ENCODE measurements around the gene PLCB1. TPM values are rescaled to one million over a fixed set of nuclear protein-coding genes. Genes with fewer than 3 reads are reported as not detected.

Gene PLCB1
- total RNA-seq, 1 donor: 20.7 TPM

GRCh38 chr20:8234580-8234979 lies 102.5 kb downstream of the PLCB1 start:
- DNase-seq (ENCODE audit: low read depth in 2 of 3, low spot score in 2 of 3): no peak

- no peak for DNase-seq (ENCODE audit: low read depth in 2 of 3, low spot score in 2 of 3)
Observed at GRCh38 chr20:8242066-8242465, 110.0 kb downstream of the PLCB1 start.

GRCh38 chr20:8242827-8243724 lies 111.0 kb downstream of the PLCB1 start:
- DNase-seq (ENCODE audit: low read depth in 2 of 3, low spot score in 2 of 3): no peak

GRCh38 chr20:8244637-8245036 lies 112.6 kb downstream of the PLCB1 start:
- no peak for DNase-seq (ENCODE audit: low read depth in 2 of 3, low spot score in 2 of 3)

GRCh38 chr20:8246153-8246552 lies 114.1 kb downstream of the PLCB1 start:
- DNase-seq (ENCODE audit: low read depth in 2 of 3, low spot score in 2 of 3): no peak

GRCh38 chr20:8246716-8247115 lies 114.7 kb downstream of the PLCB1 start:
- peak in 2 of 3 donors; percentile 35 to 70 for DNase-seq (ENCODE audit: low read depth in 2 of 3, low spot score in 2 of 3)

- DNase-seq (ENCODE audit: low read depth in 2 of 3, low spot score in 2 of 3): no peak
Observed at GRCh38 chr20:8248051-8248450, 116.0 kb downstream of the PLCB1 start.

- DNase-seq (ENCODE audit: low read depth in 2 of 3, low spot score in 2 of 3): no peak
Observed at GRCh38 chr20:8249634-8250033, 117.6 kb downstream of the PLCB1 start.

GRCh38 chr20:8250539-8251200 lies 118.6 kb downstream of the PLCB1 start:
- DNase-seq (ENCODE audit: low read depth in 2 of 3, low spot score in 2 of 3): no peak

GRCh38 chr20:8251201-8251575 lies 119.1 kb downstream of the PLCB1 start:
- DNase-seq (ENCODE audit: low read depth in 2 of 3, low spot score in 2 of 3): no peak

GRCh38 chr20:8254911-8255582 lies 123.0 kb downstream of the PLCB1 start:
- no peak for DNase-seq (ENCODE audit: low read depth in 2 of 3, low spot score in 2 of 3)

- DNase-seq (ENCODE audit: low read depth in 2 of 3, low spot score in 2 of 3): no peak
Observed at GRCh38 chr20:8255945-8256632, 124.0 kb downstream of the PLCB1 start.

GRCh38 chr20:8260837-8261251 lies 128.8 kb downstream of the PLCB1 start:
- DNase-seq (ENCODE audit: low read depth in 2 of 3, low spot score in 2 of 3): peak in 1 of 3 donors; percentile 17

- DNase-seq (ENCODE audit: low read depth in 2 of 3, low spot score in 2 of 3): peak in 1 of 3 donors; percentile 40
Observed at GRCh38 chr20:8262721-8263120, 130.7 kb downstream of the PLCB1 start.

GRCh38 chr20:8265588-8265987 lies 133.5 kb downstream of the PLCB1 start:
- peak in 1 of 3 donors; percentile 57 for DNase-seq (ENCODE audit: low read depth in 2 of 3, low spot score in 2 of 3)

GRCh38 chr20:8267009-8267408 lies 134.9 kb downstream of the PLCB1 start:
- DNase-seq (ENCODE audit: low read depth in 2 of 3, low spot score in 2 of 3): no peak

- peak in 2 of 3 donors; percentile 31 to 68 for DNase-seq (ENCODE audit: low read depth in 2 of 3, low spot score in 2 of 3)
Observed at GRCh38 chr20:8271727-8272126, 139.7 kb downstream of the PLCB1 start.

- DNase-seq (ENCODE audit: low read depth in 2 of 3, low spot score in 2 of 3): peak in 2 of 3 donors; percentile 29 to 70
Observed at GRCh38 chr20:8272766-8273165, 140.7 kb downstream of the PLCB1 start.

- DNase-seq (ENCODE audit: low read depth in 2 of 3, low spot score in 2 of 3): no peak
Observed at GRCh38 chr20:8284902-8285301, 152.8 kb downstream of the PLCB1 start.

- no peak for DNase-seq (ENCODE audit: low read depth in 2 of 3, low spot score in 2 of 3)
Observed at GRCh38 chr20:8287340-8287739, 155.3 kb downstream of the PLCB1 start.

GRCh38 chr20:8291200-8291599 lies 159.1 kb downstream of the PLCB1 start:
- no peak for DNase-seq (ENCODE audit: low read depth in 2 of 3, low spot score in 2 of 3)

All from hematopoietic multipotent progenitor cell (in vitro differentiated cells).